HepG2 (cell line): ENCODE data around the gene YY1AP1.

Experiments used
- BRD4 ChIP-seq: sonication (generic); formaldehyde crosslinking; IDR thresholded peaks from 2 replicates; pipeline ENCODE4 v1.4.0; 2020; ENCODE audit warnings: missing genetic modification reagents
- EP300 ChIP-seq, 3 experiments: sonication (generic) in 1 of 3; formaldehyde crosslinking in 1 of 3; IDR thresholded peaks; 2 replicates each; pipeline versions ENCODE4 v1.5.1 to v1.6.1; 2011 to 2020; ENCODE audit warnings: low read depth in 2 of 3, low read length in 2 of 3, borderline replicate concordance in 1 of 3, improper control_type of control experiment in 1 of 3, mild to moderate bottlenecking in 1 of 3, missing genetic modification reagents in 1 of 3, moderate library complexity in 1 of 3
- FOXA1 ChIP-seq, 2 experiments: fragments of 450-650 bp in 1 of 2; sonication (generic) in 1 of 2; formaldehyde crosslinking in 1 of 2; IDR thresholded peaks; 2 replicates each; pipeline versions ENCODE4 v1.4.0 to v1.6.1; 2016 to 2020; ENCODE audit warnings: missing genetic modification reagents in 1 of 2
- FOXP1 ChIP-seq, 2 experiments: fragments of 450-650 bp in 1 of 2; IDR thresholded peaks; 2 replicates each; pipeline ENCODE4 v1.6.1; 2017 to 2018; ENCODE audit warnings: antibody characterized with exemption in 1 of 2
- HHEX ChIP-seq: IDR thresholded peaks from 2 replicates; pipeline ENCODE4 v1.6.1; 2016; ENCODE audit warnings: control low read depth
- HMG20A ChIP-seq: IDR thresholded peaks from 2 replicates; pipeline ENCODE4 v1.6.1; 2016; ENCODE audit warnings: borderline replicate concordance
- KAT2B ChIP-seq: fragments of 150-350 bp; IDR thresholded peaks from 2 replicates; pipeline ENCODE4 v1.6.1; 2014; ENCODE audit warnings: low read depth, low read length, borderline replicate concordance
- MYC ChIP-seq: sonication (generic); formaldehyde crosslinking; IDR thresholded peaks from 2 replicates; pipeline ENCODE4 v1.9.0; 2021; ENCODE audit warnings: missing genetic modification reagents, borderline replicate concordance
- NFIC ChIP-seq: IDR thresholded peaks from 2 replicates; pipeline ENCODE4 v1.6.1; 2012; ENCODE audit warnings: mild to moderate bottlenecking, low read length, inconsistent platforms
- ZNF589 ChIP-seq: sonication (generic); formaldehyde crosslinking; conservative IDR thresholded peaks from 2 replicates; pipeline ENCODE4 v1.8.0; 2022; ENCODE audit warnings: mild to moderate bottlenecking, moderate library complexity, missing genetic modification reagents
- TF ChIP-seq, protein P1 (sequence below): sonication (generic); formaldehyde crosslinking; IDR thresholded peaks from 2 replicates; pipeline ENCODE4 v1.5.0; 2020; ENCODE audit warnings: missing genetic modification reagents, mild to moderate bottlenecking, borderline replicate concordance
- TF ChIP-seq, protein P2 (sequence below): sonication (generic); formaldehyde crosslinking; IDR thresholded peaks from 2 replicates; pipeline ENCODE4 v1.8.0; 2022; ENCODE audit warnings: missing genetic modification reagents, mild to moderate bottlenecking, inconsistent platforms, borderline replicate concordance
- TF ChIP-seq, protein P3 (sequence below): IDR thresholded peaks from 2 replicates; pipeline ENCODE4 v1.6.1; 2012; ENCODE audit warnings: inconsistent platforms
- TF ChIP-seq, protein P4 (sequence below): sonication (generic); formaldehyde crosslinking; IDR thresholded peaks from 2 replicates; pipeline ENCODE4 v1.4.0; 2020; ENCODE audit warnings: missing genetic modification reagents

DNA sequence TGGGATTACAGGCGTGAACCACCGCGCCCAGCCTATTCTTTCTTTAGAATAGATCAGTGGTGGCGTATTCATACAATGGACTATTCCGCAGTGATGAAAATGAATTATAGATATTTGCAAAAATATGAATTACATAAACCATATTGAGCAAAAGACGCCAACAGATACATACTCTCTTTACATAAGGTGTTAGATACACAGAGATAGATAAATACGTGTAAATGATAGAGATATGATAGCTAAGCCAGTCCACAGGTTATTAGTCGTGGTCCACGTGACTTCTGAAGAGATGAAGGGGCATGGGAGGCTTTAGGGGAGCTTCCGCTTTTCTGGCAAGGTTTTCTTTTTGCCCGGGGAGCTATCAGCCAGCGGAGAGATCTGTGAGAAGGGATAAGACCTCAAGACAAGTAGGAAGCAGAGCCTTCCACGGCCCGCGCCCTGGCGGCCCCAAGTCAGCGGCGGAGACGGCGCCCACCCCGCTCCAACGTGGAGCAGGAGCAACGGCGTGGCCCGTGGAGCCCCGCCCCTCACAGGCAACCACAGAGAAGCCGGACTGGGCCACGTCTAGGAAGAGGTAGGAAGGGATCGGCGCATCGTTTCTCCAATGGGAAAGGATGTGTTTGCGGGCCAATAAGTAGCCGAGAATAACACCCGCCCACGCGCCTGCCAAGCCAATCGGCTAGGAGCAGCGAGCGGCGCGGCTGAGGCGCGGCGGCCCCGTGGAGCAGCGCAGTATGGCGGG lies 78.9 kb downstream of the YY1AP1 start, which contains the start of gene MSTO1:
- TF ChIP-seq, protein P1, sequence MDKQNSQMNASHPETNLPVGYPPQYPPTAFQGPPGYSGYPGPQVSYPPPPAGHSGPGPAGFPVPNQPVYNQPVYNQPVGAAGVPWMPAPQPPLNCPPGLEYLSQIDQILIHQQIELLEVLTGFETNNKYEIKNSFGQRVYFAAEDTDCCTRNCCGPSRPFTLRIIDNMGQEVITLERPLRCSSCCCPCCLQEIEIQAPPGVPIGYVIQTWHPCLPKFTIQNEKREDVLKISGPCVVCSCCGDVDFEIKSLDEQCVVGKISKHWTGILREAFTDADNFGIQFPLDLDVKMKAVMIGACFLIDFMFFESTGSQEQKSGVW (CRISPR knock-in tag), result no peak
- peak; percentile 99 for TF ChIP-seq MYC (CRISPR knock-in tag)
- no peak for TF ChIP-seq HMG20A (CRISPR knock-in tag)
- no peak for TF ChIP-seq ZNF589 (CRISPR knock-in tag)
- no peak for TF ChIP-seq KAT2B
- TF ChIP-seq BRD4, result no peak
- TF ChIP-seq EP300 (IDR thresholded peaks at IDR 0.05; ENCODE audit: low read depth in 2 of 2, low read length in 2 of 2), result no peak
- no peak for TF ChIP-seq EP300 (CRISPR knock-in tag; IDR thresholded peaks at IDR 0.05; ENCODE audit: borderline replicate concordance)
- TF ChIP-seq, protein P2, sequence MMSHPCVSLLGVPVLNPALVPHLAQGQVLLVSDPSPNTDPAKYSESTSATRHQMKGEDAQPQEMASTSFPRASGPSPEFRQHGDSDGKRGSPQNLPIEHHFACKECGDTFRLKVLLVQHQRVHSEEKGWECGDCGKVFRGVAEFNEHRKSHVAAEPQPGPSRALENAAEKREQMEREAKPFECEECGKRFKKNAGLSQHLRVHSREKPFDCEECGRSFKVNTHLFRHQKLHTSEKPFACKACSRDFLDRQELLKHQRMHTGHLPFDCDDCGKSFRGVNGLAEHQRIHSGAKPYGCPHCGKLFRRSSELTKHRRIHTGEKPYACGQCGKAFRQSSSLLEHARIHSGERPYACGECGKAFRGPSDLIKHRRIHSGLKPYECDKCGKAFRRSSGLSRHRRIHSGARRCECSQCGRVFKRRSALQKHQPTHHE (CRISPR knock-in tag), result no peak
- TF ChIP-seq FOXP1 (IDR thresholded peaks at IDR 0.05), result no peak
- TF ChIP-seq FOXP1 (CRISPR knock-in tag; IDR thresholded peaks at IDR 0.05), result no peak
- TF ChIP-seq FOXA1 (IDR thresholded peaks at IDR 0.05), result no peak
- no peak for TF ChIP-seq FOXA1 (CRISPR knock-in tag; IDR thresholded peaks at IDR 0.05)
- TF ChIP-seq, protein P3, sequence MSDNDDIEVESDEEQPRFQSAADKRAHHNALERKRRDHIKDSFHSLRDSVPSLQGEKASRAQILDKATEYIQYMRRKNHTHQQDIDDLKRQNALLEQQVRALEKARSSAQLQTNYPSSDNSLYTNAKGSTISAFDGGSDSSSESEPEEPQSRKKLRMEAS, result peak; percentile 93
- TF ChIP-seq, protein P4, sequence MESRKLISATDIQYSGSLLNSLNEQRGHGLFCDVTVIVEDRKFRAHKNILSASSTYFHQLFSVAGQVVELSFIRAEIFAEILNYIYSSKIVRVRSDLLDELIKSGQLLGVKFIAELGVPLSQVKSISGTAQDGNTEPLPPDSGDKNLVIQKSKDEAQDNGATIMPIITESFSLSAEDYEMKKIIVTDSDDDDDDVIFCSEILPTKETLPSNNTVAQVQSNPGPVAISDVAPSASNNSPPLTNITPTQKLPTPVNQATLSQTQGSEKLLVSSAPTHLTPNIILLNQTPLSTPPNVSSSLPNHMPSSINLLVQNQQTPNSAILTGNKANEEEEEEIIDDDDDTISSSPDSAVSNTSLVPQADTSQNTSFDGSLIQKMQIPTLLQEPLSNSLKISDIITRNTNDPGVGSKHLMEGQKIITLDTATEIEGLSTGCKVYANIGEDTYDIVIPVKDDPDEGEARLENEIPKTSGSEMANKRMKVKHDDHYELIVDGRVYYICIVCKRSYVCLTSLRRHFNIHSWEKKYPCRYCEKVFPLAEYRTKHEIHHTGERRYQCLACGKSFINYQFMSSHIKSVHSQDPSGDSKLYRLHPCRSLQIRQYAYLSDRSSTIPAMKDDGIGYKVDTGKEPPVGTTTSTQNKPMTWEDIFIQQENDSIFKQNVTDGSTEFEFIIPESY (CRISPR knock-in tag), result no peak
- TF ChIP-seq HHEX (CRISPR knock-in tag), result no peak
- no peak for TF ChIP-seq NFIC
